NCI-H1105 treated with DMSO at 0.1 percent for 48 hours (cell line): ENCODE results near the gene DHDH.
"Not testable (repeated sequence)": the region's sequence is repeated elsewhere in the genome, so short reads cannot be mapped to it uniquely, and the experiment has no call there.

Experiments used
- DNase-seq: peaks from one replicate; lab custom pipeline; 2025; lab: John Stamatoyannopoulos, UW

Gene DHDH

GRCh38 chr19:48915757-48916156, 17.7 kb upstream of the DHDH start:
- DNase-seq = no peak

- no peak for DNase-seq
These were observed 15.4 kb upstream of the DHDH start for GRCh38 chr19:48918071-48918470.

GRCh38 chr19:48918801-48919247, 14.7 kb upstream of the DHDH start:
- no peak for DNase-seq

- not testable (repeated sequence) for DNase-seq
These were observed 14.2 kb upstream of the DHDH start for GRCh38 chr19:48919271-48919670.

GRCh38 chr19:48920949-48921348, 12.6 kb upstream of the DHDH start:
- DNase-seq = no peak

- no peak for DNase-seq
These were observed 11.6 kb upstream of the DHDH start for GRCh38 chr19:48921721-48922500.

- no peak for DNase-seq
These were observed 10.7 kb upstream of the DHDH start for GRCh38 chr19:48922548-48923490.

- DNase-seq = no peak
These were observed 8.2 kb upstream of the DHDH start for GRCh38 chr19:48925240-48925843.

- DNase-seq = not testable (repeated sequence)
These were observed 7.6 kb upstream of the DHDH start for GRCh38 chr19:48925890-48926289.

GRCh38 chr19:48926909-48927308, 6.6 kb upstream of the DHDH start:
- DNase-seq = no peak

GRCh38 chr19:48927692-48928091, 5.8 kb upstream of the DHDH start:
- not testable (repeated sequence) for DNase-seq

GRCh38 chr19:48928164-48929025, 5.1 kb upstream of the DHDH start:
- no peak for DNase-seq

GRCh38 chr19:48934837-48935236, 1.3 kb downstream of the DHDH start:
- no peak for DNase-seq

- DNase-seq = no peak
These were observed 2.4 kb downstream of the DHDH start for GRCh38 chr19:48935864-48936263.

GRCh38 chr19:48938256-48938655, 4.8 kb downstream of the DHDH start:
- no peak for DNase-seq

GRCh38 chr19:48940902-48941301, 7.4 kb downstream of the DHDH start:
- no peak for DNase-seq

GRCh38 chr19:48943081-48943480, 9.6 kb downstream of the DHDH start:
- no peak for DNase-seq

- no peak for DNase-seq
These were observed 11.9 kb downstream of the DHDH start for GRCh38 chr19:48945415-48945814.

GRCh38 chr19:48945817-48946216, 12.3 kb downstream of the DHDH start:
- no peak for DNase-seq

GRCh38 chr19:48946463-48947257, 13.2 kb downstream of the DHDH start:
- DNase-seq = no peak

GRCh38 chr19:48947258-48947542, 13.7 kb downstream of the DHDH start:
- no peak for DNase-seq
